MCF 10A (cell line): Measurements from ENCODE around the gene PPM1F. TPM values are rescaled to one million over a fixed set of nuclear protein-coding genes. Genes with fewer than 3 reads are reported as not detected.

ENCODE experiments used
- BruUV-seq: library from RNA; stranded (reverse); fragments of 400-500 nt; replicated peaks from 2 replicates; lab custom pipeline; 2021; lab: Mats Ljungman, UMichigan
- CTCF ChIA-PET: fragments of 300-600 bp; sonication (Branson Sonifier 250); formaldehyde crosslinking; extraction: SDS; loops from one replicate; lab custom pipeline; 2021; ENCODE audit warnings: antibody characterized with exemption, inconsistent platforms; lab: Yijun Ruan, JAX
- POLR2A ChIA-PET: fragments of 300-600, 350-650 bp; sonication (Branson Sonifier 250); formaldehyde crosslinking; extraction: SDS; loops from one replicate; lab custom pipeline; 2020; ENCODE audit warnings: antibody characterized with exemption, inconsistent platforms; lab: Yijun Ruan, JAX
- DNase-seq: peaks from one replicate; pipeline ENCODE4 v3.0.0-alpha.2; 2018; ENCODE audit not compliant: unreplicated experiment
- H3K27ac Mint-ChIP-seq: one replicate; pipeline ENCODE4 v1.8.0; 2022; ENCODE audit warnings: mild to moderate bottlenecking, low read depth, mixed read lengths; ENCODE audit not compliant: unreplicated experiment
- H3K27me3 Mint-ChIP-seq: one replicate; pipeline ENCODE4 v1.8.0; 2022; ENCODE audit warnings: mixed read lengths; ENCODE audit not compliant: insufficient read depth, unreplicated experiment
- H3K36me3 Mint-ChIP-seq: one replicate; pipeline ENCODE4 v1.8.0; 2022; ENCODE audit warnings: mild to moderate bottlenecking, moderate library complexity, mixed read lengths; ENCODE audit not compliant: insufficient read depth, unreplicated experiment
- H3K4me1 Mint-ChIP-seq: one replicate; pipeline ENCODE4 v1.8.0; 2022; ENCODE audit warnings: mixed read lengths; ENCODE audit not compliant: insufficient read depth, unreplicated experiment
- H3K4me3 Mint-ChIP-seq: one replicate; pipeline ENCODE4 v1.8.0; 2022; ENCODE audit warnings: mild to moderate bottlenecking, moderate library complexity, mixed read lengths; ENCODE audit not compliant: unreplicated experiment
- H3K9me3 Mint-ChIP-seq: one replicate; pipeline ENCODE4 v1.8.0; 2022; ENCODE audit warnings: mixed read lengths; ENCODE audit not compliant: unreplicated experiment
- CTCF ChIP-seq: fragments of 200-600 bp; IDR thresholded peaks from one replicate; pipeline ENCODE4 v1.8.0; 2022; ENCODE audit warnings: antibody characterized with exemption, mild to moderate bottlenecking; ENCODE audit not compliant: unreplicated experiment
- intact Hi-C: fragments of 100-400 bp; cut with micrococcal nuclease; formaldehyde crosslinking; loops from 2 replicates; pipeline ENCODE4 v1.14.1; 2022
- total RNA-seq: library from RNA; stranded (reverse); gene quantifications from 2 replicates; pipeline ENCODE4 v1.2.3, GENCODE V29; 2022

Gene PPM1F
- total RNA-seq, 1 experiment from 2014 or later = 32.6 TPM

GRCh38 chr22:21946262-21946925 is 6.3 kb downstream of the PPM1F start:
- H3K4me1 Mint-ChIP-seq = peaks cover 22% of the 10 kb centered on the region
- peak overlapping the region; percentile 57 for H3K27ac Mint-ChIP-seq
- intact Hi-C loops = no loop called here
- BruUV-seq = no TSS peak
- TF ChIP-seq CTCF = no peak
- H3K4me3 Mint-ChIP-seq = no peak overlapping the region
- POLR2A ChIA-PET = no interaction called here
- no peaks in the 10 kb centered on the region for H3K9me3 Mint-ChIP-seq
- no peaks in the 10 kb centered on the region for H3K27me3 Mint-ChIP-seq
- H3K36me3 Mint-ChIP-seq = peaks cover 20% of the 10 kb centered on the region
- no peak for DNase-seq
- CTCF ChIA-PET = interaction anchor here (0.6 to 0.7 kb wide), 3 partner anchors 108 to 240 kb away, joined by 3 read pairs; no protein-coding TSS in a partner anchor

GRCh38 chr22:21945453-21946261 is 7.0 kb downstream of the PPM1F start:
- no peak for DNase-seq
- H3K27me3 Mint-ChIP-seq = no peaks in the 10 kb centered on the region
- H3K4me3 Mint-ChIP-seq = no peak overlapping the region
- CTCF ChIA-PET = interaction anchor here (0.7 kb wide), 1 partner anchor 176 kb away, joined by 3 read pairs; no protein-coding TSS in a partner anchor
- intact Hi-C loops = no loop called here
- H3K27ac Mint-ChIP-seq = peak overlapping the region; percentile 57
- no peaks in the 10 kb centered on the region for H3K9me3 Mint-ChIP-seq
- TF ChIP-seq CTCF = no peak
- BruUV-seq = no TSS peak
- H3K36me3 Mint-ChIP-seq = peaks cover 20% of the 10 kb centered on the region
- peaks cover 26% of the 10 kb centered on the region for H3K4me1 Mint-ChIP-seq
- POLR2A ChIA-PET = no interaction called here

DNA sequence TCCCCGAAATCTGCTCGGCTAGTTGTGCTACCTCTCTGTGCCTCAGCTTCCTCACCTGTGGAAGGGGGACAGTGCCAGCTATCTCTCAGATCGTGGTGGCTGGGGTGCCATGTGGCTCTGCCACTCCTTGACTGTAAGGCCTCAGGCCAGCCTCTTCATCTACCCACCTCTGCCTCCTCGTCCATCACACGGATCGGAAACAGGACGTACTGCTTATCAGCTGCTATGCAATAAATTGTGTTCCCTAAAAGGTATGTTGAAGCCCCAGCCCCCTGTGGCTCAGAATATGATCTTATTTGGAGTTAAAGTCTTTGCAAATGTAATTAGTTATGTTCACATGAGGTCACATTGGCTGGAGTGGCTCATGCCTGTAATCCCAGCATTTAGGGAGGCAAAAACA is 7.8 kb downstream of the PPM1F start:
- TF ChIP-seq CTCF = no peak
- Mint-ChIP-seq H3K27ac (no peak overlapping the region), H3K9me3 (no peaks in the 10 kb centered on the region), H3K4me3 (no peak overlapping the region), H3K27me3 (no peaks in the 10 kb centered on the region), H3K4me1 (peaks cover 26% of the 10 kb centered on the region), H3K36me3 (peaks cover 20% of the 10 kb centered on the region)
- ChIA-PET CTCF (interaction anchor here (8.5 kb wide), 1 partner anchor 8 kb away, joined by 65 read pairs; the partner anchor contains the start of gene PPM1F), POLR2A (no interaction called here)
- BruUV-seq = no TSS peak
- no peak for DNase-seq
- intact Hi-C loops = no loop called here
